ENCODE data around the gene HTRA3. TPM values are rescaled to one million over a fixed set of nuclear protein-coding genes. Genes with fewer than 3 reads are reported as not detected.

HTRA3 gene
- total RNA-seq, 1 donor from 2014 or later: 1.6 TPM

GRCh38 chr4:8289956-8290700, 20.6 kb downstream of the HTRA3 start:
- DNase-seq (ENCODE audit: low spot score) (no peak), ATAC-seq (no peak)

DNA sequence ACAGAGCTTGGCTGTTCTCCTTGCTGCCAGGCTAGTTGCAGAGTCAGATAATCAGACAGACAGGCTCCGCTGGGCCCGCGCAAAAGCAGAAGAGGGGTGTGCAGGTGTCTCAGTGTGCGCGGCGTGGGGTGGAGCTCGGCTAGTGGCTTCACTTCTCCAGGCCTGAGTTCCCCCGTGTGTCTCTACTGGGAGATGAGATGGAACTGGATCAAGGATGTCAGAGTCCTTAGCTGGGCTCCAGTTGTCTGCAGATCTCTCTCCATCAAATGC, 21.1 kb downstream of the HTRA3 start:
- DNase-seq (ENCODE audit: low spot score): no peak
- no peak for ATAC-seq

GRCh38 chr4:8291036-8291682, 21.6 kb downstream of the HTRA3 start:
- DNase-seq (ENCODE audit: low spot score) (no peak), ATAC-seq (no peak)

- DNase-seq (ENCODE audit: low spot score) (no peak), ATAC-seq (no peak)
Observed at GRCh38 chr4:8291701-8292477, 22.3 kb downstream of the HTRA3 start.

DNA sequence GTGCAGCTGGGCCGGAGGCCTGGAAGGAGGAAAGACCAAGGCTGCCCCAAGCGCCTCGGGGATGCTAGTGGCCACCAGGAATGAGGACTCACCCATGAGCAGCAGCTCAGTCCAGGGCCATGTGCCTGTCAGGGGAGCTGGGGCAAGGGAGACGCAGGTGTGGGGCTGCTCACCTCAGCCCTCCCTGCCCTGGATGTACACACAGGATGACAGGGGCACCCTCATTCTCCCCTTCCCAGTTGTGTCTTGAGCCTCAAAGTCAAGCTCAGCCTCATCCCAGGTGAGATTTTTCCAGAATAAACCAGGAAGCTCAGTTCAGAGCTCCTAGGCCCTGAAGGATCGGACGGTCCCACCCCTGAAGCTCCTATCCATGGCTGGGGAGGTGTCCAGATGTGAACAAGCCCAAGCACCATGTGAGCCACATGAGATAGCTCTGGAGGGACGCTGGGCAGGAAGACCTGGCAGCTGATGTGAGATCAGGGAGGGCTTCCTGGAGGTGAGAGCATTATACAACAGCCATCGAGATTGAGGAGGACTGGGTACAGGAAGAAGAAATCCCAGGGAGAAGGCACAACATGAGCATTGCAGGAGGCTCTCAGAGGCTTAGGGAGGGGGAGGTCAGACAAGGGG, 23.0 kb downstream of the HTRA3 start:
- no peak for DNase-seq (ENCODE audit: low spot score)
- ATAC-seq: no peak

DNA sequence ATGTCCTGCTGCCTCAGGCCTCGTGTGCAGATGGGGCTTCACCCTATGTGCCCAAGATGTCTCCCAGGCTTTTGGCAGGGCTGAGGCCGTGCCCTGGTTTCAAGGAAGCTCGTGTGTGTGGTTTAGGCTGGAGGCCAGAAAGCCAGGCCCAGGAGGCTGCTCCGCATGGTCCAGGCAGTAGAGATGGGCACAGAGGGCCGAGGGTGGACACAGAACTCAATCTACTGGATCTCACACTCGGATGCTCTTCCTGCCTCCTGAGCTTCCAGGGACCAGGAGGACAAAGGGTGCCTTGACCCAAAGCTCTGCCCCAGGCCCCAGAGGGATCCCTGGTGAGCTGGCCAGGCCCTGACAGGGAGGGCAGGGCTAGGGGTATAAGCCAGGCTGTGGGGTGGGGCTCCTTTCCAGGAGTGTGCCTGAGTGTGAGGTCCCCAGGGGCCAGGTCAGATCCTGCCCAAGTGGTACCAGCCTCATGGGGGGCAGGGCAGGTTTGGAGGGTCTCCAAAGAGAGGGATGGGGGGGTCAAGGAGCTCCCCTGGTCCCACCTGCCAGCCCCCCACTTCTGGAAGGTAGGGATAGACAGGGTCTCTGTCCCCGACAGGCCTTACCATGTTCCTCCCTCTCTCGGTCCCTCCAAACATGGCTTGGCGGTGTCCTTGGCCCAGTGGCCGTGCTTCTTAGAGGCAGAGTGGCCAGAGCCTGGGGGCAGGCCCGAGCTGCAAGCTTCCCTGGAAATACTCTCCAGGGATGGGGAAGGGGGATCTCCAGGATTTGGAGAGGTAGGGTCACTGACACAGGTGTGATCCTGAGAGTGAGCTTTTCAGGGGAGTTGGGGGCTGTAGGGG, 23.8 kb downstream of the HTRA3 start:
- no peak for DNase-seq (ENCODE audit: low spot score)
- no peak for ATAC-seq

- DNase-seq (ENCODE audit: low spot score): no peak
- no peak for ATAC-seq
Observed at GRCh38 chr4:8294036-8294435, 24.5 kb downstream of the HTRA3 start.

DNA sequence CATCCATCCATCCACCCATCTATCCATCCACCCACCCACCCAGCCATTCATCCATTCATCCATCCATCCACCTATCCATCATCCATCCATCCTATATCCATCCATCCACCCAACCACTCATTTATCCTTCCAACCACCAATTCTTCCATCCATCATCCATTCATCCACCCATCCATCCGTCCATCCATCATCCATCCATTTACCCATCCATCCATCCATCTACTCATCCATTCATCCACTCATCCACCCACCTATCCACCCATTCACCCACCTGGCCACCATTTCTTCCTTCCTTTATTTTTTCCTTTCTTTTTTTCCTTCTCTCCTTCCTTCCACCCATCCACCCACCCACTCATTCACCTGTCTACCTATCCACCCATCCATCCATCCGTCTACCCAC, 25.2 kb downstream of the HTRA3 start:
- DNase-seq (ENCODE audit: low spot score) (no peak), ATAC-seq (no peak)

DNA sequence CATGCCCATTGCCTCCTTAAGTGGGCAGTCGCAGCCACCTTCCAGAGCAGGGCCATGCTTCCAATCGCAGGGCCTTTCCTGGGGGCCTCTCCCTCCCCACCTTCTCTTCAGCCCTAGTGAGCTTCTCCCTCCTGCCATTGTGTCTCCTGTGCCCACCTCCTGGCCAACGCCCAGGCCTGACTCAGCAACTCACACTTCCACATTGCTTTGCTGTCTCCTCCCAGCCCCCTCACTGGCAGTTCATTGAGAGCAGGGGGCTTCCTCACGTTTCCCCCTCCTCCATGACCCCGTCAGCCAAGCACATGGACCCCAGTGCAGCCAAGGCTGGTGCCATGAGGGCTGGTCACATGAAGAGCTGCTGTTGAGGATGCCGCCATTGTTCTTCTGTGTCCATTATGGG, 25.9 kb downstream of the HTRA3 start:
- DNase-seq (ENCODE audit: low spot score) (no peak), ATAC-seq (no peak)

GRCh38 chr4:8296491-8296890, 26.9 kb downstream of the HTRA3 start:
- DNase-seq (ENCODE audit: low spot score) (no peak), ATAC-seq (no peak)

DNA sequence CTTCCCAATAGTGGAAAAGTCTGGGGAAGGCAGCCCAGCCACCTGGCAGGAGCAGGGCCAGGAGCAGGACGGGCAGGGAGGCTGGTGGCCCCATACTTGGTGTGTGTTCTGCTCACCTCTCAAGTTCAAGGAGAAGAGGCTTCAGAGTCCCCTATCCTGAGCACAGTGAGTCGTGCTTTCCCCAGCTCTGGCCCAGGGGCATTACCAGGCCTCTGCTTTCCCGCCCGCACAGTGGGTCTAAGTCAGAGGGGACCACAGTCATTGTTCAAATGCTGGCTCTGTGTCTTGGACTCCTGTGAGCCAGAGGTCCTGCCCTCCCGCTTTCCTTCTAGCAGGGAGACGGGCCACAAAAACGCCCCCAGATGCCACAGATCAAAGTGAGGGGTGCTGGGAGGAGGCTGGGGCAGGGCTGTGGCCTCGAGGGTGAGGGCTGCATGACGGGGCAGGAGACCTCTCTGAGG, 27.6 kb downstream of the HTRA3 start:
- DNase-seq (ENCODE audit: low spot score) (no peak), ATAC-seq (no peak)

DNA sequence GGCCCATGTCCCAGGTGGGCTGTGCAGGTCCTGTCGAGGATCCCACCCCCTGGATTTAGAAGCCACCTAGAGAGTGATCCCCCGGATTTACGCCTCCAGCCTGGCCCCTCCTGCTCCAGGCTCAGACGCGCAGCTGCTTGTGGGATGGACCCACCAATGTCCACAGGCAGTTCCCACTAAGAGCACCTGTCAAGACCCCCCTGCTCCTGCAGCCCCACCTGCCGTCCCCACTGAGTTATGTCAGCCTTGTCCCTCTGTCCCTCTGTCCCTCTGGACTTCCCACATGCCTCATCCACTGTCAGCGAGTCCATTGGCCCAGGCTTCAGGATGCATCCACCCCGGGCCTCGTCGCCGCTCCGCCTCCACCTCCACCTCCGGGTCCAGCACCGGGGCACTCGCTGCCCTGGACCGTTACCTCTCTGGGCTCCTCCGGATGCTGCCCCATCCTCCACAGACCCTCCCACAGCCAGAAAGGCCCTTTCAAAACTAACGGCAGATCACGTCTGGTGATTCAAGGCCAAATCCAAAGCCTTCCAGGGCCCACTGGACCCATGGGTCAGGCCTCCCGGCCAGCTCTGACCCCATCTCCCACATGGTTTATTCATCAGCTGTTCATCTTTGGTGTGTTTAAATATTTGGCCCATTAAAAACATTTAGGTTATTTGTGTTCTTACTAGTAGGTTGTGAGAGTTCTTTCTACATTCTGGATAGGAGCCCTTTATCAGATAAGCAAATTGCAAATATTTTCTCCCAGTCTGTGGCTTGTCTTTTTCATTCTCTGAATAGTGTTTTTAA, 28.3 kb downstream of the HTRA3 start:
- no peak for ATAC-seq
- no peak for DNase-seq (ENCODE audit: low spot score)

DNA sequence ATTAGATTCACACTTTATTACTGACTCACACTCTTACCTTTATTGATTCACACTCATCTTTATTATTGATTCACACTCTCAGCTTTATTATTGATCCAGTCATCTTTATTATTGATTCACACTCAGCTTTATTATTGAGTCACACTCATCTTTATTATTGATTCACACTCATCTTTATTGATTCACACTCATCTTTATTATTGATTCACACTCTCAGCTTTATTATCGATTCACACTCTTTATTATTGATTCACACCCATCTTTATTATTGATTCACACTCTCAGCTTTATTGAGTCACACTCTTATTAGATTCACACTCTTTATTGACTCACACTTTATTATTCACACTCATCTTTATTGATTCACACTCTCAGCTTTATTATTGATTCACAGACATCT, 31.3 kb downstream of the HTRA3 start:
- ATAC-seq (no peak), DNase-seq (ENCODE audit: low spot score) (no peak)

GRCh38 chr4:8301851-8302730, 32.5 kb downstream of the HTRA3 start:
- no peak for DNase-seq (ENCODE audit: low spot score)
- no peak for ATAC-seq

GRCh38 chr4:8303081-8303480, 33.5 kb downstream of the HTRA3 start:
- ATAC-seq (no peak), DNase-seq (ENCODE audit: low spot score) (no peak)

DNA sequence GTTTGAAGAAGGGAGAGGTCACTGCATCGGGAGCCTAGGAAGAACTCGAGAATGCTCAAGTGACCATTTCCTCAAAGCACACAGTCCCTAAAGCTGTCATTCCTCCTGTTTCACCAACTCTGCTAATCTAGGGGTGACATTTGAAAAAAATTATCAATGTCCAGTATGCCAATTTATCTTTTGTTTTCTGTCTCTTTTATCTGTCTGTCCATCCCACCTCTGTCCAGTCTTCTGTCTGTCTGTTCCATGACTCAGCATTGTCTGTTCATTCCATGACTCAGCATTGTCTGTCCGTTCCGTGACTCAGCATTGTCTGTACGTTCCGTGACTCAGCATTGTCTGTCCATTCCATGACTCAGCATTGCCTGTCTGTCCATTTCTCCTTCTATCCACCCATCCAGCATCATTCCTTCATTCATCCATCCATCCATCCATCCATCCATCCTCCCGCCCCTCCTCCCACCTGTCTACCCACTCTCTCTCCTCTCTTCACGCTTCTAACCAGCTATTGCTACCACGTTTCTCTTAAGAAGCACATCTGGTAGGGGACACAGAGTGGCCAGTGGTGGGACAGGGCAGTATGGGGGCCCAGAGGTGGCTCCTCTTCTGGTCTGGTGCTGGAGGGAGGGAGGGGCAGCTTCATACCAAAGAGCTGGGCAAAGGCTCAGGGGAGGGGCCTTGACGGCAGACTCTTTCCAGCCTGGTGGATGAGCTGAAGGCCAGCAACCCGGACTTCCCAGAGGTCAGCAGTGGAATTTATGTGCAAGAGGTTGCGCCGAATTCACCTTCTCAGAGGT, 34.1 kb downstream of the HTRA3 start:
- DNase-seq (ENCODE audit: low spot score): no peak
- ATAC-seq: no peak

DNA sequence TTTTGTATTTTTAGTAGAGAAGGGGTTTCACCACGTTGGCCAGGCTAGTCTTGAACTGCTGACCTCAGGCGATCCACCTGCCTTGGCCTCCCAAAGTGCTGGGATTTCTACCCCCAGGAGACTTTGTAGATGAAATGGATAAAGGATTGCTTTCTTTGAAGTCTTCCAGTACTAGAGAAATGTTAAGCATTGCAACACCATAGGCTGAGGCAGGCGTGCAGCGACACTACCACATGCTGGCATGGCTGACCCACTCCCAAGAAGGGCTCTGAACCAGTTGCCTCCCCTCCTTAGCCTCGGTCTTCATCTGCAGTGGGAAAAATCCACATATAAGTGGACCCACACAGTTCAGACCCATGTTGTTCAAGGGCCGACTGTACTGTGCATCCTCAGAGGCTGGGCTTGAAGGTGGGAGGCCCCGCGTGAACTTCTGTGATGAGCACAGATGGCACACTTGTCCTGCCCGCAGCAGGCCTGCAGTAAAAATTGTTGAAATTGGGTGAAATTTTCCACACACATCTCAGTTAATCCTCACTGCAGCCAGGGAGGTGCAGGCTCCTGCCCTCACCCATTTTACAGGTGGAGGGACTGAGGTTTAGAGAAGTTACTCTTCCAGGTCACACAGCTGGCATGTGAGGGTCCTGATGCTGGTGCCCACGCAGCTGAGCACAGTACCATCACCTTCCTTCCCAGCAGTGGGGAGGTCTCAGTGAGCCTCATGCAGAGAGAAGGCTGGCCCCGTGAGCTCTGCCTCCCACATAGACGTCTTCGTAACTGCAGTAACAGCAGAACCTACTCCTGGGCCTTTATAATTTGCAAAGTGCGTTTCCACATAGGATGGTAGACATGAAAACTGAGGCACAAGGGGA, 35.5 kb downstream of the HTRA3 start:
- no peak for DNase-seq (ENCODE audit: low spot score)
- ATAC-seq: no peak
